ENCODE data around the gene USP4. TPM values are rescaled to one million over a fixed set of nuclear protein-coding genes. Genes with fewer than 3 reads are reported as not detected.

USP4 gene
- total and polyA plus RNA-seq, 2 of the 13 experiments (the other 11 are each of a cell fraction or from before 2014, with no cell fraction given): 9.2 to 20.8 TPM

DNA sequence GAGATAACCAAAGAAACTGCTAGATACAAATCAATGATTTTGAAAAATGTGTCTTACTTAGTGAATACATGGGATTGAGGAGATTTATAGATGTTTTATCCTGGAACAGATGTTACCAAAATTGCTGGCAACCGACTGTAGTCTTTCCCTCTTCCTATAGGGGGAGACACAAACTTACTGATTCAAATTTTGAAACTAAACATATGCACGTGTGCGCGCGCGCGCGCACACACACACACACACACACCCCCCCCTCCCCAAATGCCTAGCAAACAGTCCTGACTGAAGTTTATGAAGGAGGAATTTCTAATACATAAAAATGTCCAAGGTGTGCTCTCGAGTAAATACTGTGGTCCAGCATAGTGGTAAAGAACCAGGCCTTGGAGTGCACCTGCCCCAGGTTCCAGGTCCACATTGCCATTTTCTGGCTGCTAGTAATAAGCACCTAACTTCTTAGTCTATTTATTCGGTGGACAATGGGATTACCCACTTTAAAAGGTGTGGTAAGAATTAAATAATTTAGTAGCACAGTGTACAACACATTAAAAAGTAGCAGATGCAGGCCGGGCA is 44.3 kb downstream of the USP4 start (continued):
- TF ChIP-seq CENPBD1 (CRISPR knock-in tag; IDR thresholded peaks at IDR 0.05; ENCODE audit: borderline replicate concordance, low read depth) (no peak), HMGA1 (CRISPR knock-in tag; conservative IDR thresholded peaks at IDR 0.05) (no peak), NFE2L2 (IDR thresholded peaks at IDR 0.05; ENCODE audit: low read length) (no peak), STAG1 (CRISPR knock-in tag; IDR thresholded peaks at IDR 0.05) (peak; percentile 74), SMAD9 (CRISPR knock-in tag; IDR thresholded peaks at IDR 0.05) (no peak), KLF15 (CRISPR knock-in tag; IDR thresholded peaks at IDR 0.05; ENCODE audit: borderline replicate concordance) (no peak), ZNF460 (CRISPR knock-in tag; IDR thresholded peaks at IDR 0.05; ENCODE audit: borderline replicate concordance) (no peak), LCORL (IDR thresholded peaks at IDR 0.05) (no peak), LCORL (CRISPR knock-in tag; IDR thresholded peaks at IDR 0.05) (no peak), FOSL1 (CRISPR knock-in tag; IDR thresholded peaks at IDR 0.05; ENCODE audit: borderline replicate concordance) (no peak), SOX5 (CRISPR knock-in tag; IDR thresholded peaks at IDR 0.05; ENCODE audit: borderline replicate concordance) (no peak), POLR2AphosphoS5 (IDR thresholded peaks at IDR 0.05; ENCODE audit: low read depth, low read length) (no peak), ZNF549 (CRISPR knock-in tag; IDR thresholded peaks at IDR 0.05) (no peak), ZNF235 (CRISPR knock-in tag; IDR thresholded peaks at IDR 0.05; ENCODE audit: borderline replicate concordance) (no peak), SMC3 (IDR thresholded peaks at IDR 0.05; ENCODE audit: low read length) (peak; percentile 31; the same call in 1 of the 2 replicates), DMTF1 (CRISPR knock-in tag; IDR thresholded peaks at IDR 0.05) (no peak), ZBTB33 (CRISPR knock-in tag; IDR thresholded peaks at IDR 0.05) (peak; percentile 89), MXD1 (CRISPR knock-in tag; IDR thresholded peaks at IDR 0.05) (no peak)
- TF ChIP-seq, protein P1, sequence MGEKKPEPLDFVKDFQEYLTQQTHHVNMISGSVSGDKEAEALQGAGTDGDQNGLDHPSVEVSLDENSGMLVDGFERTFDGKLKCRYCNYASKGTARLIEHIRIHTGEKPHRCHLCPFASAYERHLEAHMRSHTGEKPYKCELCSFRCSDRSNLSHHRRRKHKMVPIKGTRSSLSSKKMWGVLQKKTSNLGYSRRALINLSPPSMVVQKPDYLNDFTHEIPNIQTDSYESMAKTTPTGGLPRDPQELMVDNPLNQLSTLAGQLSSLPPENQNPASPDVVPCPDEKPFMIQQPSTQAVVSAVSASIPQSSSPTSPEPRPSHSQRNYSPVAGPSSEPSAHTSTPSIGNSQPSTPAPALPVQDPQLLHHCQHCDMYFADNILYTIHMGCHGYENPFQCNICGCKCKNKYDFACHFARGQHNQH (CRISPR knock-in tag; IDR thresholded peaks at IDR 0.05): no peak
- TF ChIP-seq, protein P2, sequence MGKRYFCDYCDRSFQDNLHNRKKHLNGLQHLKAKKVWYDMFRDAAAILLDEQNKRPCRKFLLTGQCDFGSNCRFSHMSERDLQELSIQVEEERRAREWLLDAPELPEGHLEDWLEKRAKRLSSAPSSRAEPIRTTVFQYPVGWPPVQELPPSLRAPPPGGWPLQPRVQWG (CRISPR knock-in tag; IDR thresholded peaks at IDR 0.05; ENCODE audit: borderline replicate concordance, low read depth): no peak
- TF ChIP-seq, protein P3, sequence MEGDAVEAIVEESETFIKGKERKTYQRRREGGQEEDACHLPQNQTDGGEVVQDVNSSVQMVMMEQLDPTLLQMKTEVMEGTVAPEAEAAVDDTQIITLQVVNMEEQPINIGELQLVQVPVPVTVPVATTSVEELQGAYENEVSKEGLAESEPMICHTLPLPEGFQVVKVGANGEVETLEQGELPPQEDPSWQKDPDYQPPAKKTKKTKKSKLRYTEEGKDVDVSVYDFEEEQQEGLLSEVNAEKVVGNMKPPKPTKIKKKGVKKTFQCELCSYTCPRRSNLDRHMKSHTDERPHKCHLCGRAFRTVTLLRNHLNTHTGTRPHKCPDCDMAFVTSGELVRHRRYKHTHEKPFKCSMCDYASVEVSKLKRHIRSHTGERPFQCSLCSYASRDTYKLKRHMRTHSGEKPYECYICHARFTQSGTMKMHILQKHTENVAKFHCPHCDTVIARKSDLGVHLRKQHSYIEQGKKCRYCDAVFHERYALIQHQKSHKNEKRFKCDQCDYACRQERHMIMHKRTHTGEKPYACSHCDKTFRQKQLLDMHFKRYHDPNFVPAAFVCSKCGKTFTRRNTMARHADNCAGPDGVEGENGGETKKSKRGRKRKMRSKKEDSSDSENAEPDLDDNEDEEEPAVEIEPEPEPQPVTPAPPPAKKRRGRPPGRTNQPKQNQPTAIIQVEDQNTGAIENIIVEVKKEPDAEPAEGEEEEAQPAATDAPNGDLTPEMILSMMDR (CRISPR knock-in tag; IDR thresholded peaks at IDR 0.05): peak; percentile 55

Data from HepG2 (cell line).